ENCODE results near the gene CCDC71.

The CCDC71 gene

DNA sequence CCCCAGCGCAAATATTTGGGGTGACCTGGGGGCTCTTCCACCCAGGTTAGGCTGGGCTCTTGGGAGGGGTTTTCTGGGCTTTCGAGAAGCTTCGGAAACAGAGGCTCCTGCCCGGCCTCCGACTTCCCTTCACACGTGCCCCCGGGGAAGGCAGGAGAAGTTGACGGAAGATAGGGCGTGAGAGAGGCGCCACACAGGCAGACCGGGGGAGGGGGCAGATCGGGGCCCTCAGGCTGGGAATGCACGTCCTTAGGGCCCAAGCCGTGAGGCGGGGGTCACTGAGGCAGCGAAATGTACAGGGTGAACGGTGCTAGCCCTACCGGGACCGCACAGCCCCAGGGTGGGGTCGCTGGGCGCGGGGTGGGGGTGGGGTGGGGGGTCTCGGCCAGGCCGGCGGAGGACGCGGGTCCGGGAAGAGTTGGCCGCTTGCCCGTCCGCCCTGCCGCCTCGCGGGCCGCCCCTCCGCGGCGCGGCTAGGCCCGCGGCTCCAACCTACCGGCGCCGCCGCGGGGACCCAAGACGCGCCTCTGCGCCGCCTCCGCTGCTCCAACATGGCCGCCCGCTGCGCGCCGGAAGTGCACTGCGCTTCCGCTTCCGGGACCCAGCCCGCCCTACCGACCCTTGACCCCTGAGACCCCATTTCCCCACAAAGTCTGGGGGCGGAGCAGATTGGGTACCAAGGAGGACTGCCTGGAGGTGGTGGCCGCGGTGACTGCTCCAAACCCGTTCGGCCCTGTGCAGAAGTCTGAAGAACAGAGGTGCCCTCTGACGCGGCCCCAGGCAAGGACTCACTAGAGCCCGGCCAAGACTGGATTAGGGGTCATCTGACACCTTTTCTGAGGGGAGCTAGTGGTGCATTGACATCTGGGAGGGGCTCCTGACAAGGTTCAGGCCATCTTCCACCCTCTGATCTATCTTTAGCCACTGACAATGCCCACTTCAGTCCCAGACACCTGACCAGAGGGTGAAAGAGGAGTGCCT is at the start of gene CCDC71:
Gene CCDC71, minus strand, starts transcription at position 561 of the 981 bp plus-strand sequence. CDS start 2,123 bp downstream, outside the sequence.
- Histone ChIP-seq H3K27ac (ENCODE audit: low read depth, low read length) (peak within 1 kb of the TSS; percentile 69), H3K4me3 (ENCODE audit: low read depth, low read length) (peak within 1 kb of the TSS; percentile 84), H3K9ac (ENCODE audit: low read depth, low read length) (peak within 1 kb of the TSS; percentile 84), H3K36me3 (ENCODE audit: control insufficient read depth, insufficient read depth, low read length) (peaks cover 22% of the 10 kb centered on the region), H3K27me3 (ENCODE audit: control insufficient read depth, insufficient read depth, low read length) (no peaks in the 10 kb centered on the region), H3K4me1 (ENCODE audit: control insufficient read depth, insufficient read depth, low read length) (peaks cover 13% of the 10 kb centered on the region), H3K9me3 (ENCODE audit: control insufficient read depth, insufficient read depth, low read length) (no peaks in the 10 kb centered on the region)

DNA sequence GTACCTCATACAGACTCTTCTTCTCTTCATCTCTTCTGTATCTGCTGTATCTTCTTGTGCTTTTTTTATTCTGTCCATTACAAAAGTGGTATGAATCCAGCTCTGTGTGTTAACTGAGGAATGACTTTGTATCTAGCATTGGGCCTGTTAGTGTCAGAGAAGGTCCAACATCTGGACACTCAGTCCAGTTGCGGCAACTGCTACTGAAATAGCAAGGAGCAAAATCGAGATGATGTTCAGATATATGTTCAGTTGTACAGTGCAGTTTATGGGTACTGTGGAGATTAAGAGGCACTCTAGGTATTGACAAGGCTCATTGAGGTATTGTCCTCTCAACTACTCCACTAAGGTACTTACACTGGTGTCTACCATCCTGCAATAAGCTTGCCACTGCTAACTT is 47.9 kb upstream of the CCDC71 start:
- no peaks in the 10 kb centered on the region for H3K27me3 ChIP-seq (ENCODE audit: control insufficient read depth, insufficient read depth, low read length)
- H3K27ac ChIP-seq (ENCODE audit: low read depth, low read length) = no peak overlapping the region
- H3K36me3 ChIP-seq (ENCODE audit: control insufficient read depth, insufficient read depth, low read length) = no peaks in the 10 kb centered on the region
- H3K4me1 ChIP-seq (ENCODE audit: control insufficient read depth, insufficient read depth, low read length) = no peaks in the 10 kb centered on the region
- H3K9ac ChIP-seq (ENCODE audit: low read depth, low read length) = no peak overlapping the region
- no peak overlapping the region for H3K4me3 ChIP-seq (ENCODE audit: low read depth, low read length)
- peaks cover 12% of the 10 kb centered on the region for H3K9me3 ChIP-seq (ENCODE audit: control insufficient read depth, insufficient read depth, low read length)

DNA sequence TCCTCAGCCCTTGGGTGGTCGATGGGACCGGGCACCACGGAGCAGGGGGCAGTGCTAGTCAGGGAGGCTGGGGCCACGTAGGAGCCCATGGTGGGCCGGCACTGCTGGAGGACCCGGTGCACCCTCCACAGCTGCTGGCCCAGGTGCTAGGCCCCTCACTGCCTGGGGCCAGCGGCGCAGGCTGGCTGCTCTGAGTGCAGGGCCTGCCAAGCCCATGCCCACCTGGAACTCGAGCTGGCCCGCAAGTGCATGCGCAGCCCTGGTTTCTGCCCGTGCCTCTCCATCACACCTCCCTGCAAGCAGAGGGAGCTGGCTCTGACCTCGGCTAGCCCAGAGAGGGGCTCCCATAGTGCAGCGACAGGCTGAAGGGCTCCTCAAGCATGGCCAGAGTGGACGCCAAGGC is 47.4 kb upstream of the CCDC71 start:
- Histone ChIP-seq H3K4me1 (ENCODE audit: control insufficient read depth, insufficient read depth, low read length) (no peaks in the 10 kb centered on the region), H3K27ac (ENCODE audit: low read depth, low read length) (no peak overlapping the region), H3K36me3 (ENCODE audit: control insufficient read depth, insufficient read depth, low read length) (no peaks in the 10 kb centered on the region), H3K4me3 (ENCODE audit: low read depth, low read length) (no peak overlapping the region), H3K9ac (ENCODE audit: low read depth, low read length) (no peak overlapping the region), H3K9me3 (ENCODE audit: control insufficient read depth, insufficient read depth, low read length) (peaks cover 11% of the 10 kb centered on the region), H3K27me3 (ENCODE audit: control insufficient read depth, insufficient read depth, low read length) (no peaks in the 10 kb centered on the region)

DNA sequence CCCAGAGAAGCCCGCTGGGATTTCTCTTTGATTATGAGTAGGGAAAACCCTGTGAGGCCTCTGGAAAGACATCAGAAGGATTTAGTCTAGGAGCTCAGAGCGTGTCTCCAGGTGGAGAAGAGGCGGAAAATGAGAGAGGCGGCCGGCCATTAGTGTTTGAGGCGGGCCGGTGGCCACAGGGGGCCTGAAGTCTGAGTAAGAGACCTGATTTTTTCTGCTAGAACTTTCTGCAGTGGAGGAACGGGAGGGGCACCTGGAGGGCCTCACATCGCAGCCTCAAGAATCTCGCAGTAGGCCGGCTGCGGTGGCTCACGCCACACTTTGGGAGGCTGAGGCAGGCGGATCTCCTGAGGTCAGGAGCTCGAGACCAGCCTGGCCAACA is 33.8 kb upstream of the CCDC71 start:
- H3K4me3 ChIP-seq (ENCODE audit: low read depth, low read length) = no peak overlapping the region
- no peak overlapping the region for H3K27ac ChIP-seq (ENCODE audit: low read depth, low read length)
- H3K36me3 ChIP-seq (ENCODE audit: control insufficient read depth, insufficient read depth, low read length) = no peaks in the 10 kb centered on the region

GRCh38 chr3:49199239-49199899 is 33.2 kb upstream of the CCDC71 start:
- H3K9ac ChIP-seq (ENCODE audit: low read depth, low read length) = no peak overlapping the region
- no peak overlapping the region for H3K27ac ChIP-seq (ENCODE audit: low read depth, low read length)
- no peak overlapping the region for H3K4me3 ChIP-seq (ENCODE audit: low read depth, low read length)
- H3K9me3 ChIP-seq (ENCODE audit: control insufficient read depth, insufficient read depth, low read length) = no peaks in the 10 kb centered on the region
- H3K36me3 ChIP-seq (ENCODE audit: control insufficient read depth, insufficient read depth, low read length) = no peaks in the 10 kb centered on the region
- no peaks in the 10 kb centered on the region for H3K27me3 ChIP-seq (ENCODE audit: control insufficient read depth, insufficient read depth, low read length)
- H3K4me1 ChIP-seq (ENCODE audit: control insufficient read depth, insufficient read depth, low read length) = no peaks in the 10 kb centered on the region

More for the DNA sequence above, 33.8 kb upstream of the CCDC71 start:
- Histone ChIP-seq H3K9me3 (ENCODE audit: control insufficient read depth, insufficient read depth, low read length) (no peaks in the 10 kb centered on the region), H3K4me1 (ENCODE audit: control insufficient read depth, insufficient read depth, low read length) (no peaks in the 10 kb centered on the region), H3K9ac (ENCODE audit: low read depth, low read length) (no peak overlapping the region), H3K27me3 (ENCODE audit: control insufficient read depth, insufficient read depth, low read length) (no peaks in the 10 kb centered on the region)

DNA sequence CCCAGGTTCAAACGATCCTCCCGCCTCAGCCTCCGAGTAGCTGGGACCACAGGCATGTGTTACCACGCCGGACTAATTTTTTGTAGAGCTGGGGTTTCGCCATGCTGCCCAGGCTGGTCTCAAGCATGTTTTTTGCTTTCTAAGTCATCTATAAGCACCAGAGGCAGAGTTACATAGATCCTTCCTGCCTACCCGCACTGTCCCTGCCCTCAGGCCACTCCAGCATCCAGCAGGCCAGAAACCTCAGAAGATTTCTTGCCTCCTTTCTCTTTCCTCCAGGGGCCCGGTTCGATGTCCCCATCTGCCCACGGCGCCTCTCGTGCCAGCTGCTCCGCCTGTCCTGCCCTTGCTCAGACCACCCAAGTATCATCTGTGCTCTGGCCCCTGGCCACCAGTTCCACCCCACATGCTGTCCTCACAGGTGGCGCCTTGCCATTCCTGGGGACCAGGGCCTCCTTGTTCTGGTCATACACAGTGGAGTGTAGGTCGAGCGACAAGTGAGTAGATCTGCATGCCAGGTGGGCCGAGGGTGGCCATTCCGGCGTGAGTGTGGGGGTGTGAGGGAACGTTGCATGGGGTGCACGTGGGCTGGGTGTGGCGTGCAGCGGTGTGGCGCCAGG is 32.6 kb upstream of the CCDC71 start:
- Histone ChIP-seq H3K27ac (ENCODE audit: low read depth, low read length) (no peak overlapping the region), H3K9me3 (ENCODE audit: control insufficient read depth, insufficient read depth, low read length) (no peaks in the 10 kb centered on the region), H3K4me1 (ENCODE audit: control insufficient read depth, insufficient read depth, low read length) (no peaks in the 10 kb centered on the region), H3K4me3 (ENCODE audit: low read depth, low read length) (no peak overlapping the region), H3K9ac (ENCODE audit: low read depth, low read length) (no peak overlapping the region), H3K27me3 (ENCODE audit: control insufficient read depth, insufficient read depth, low read length) (no peaks in the 10 kb centered on the region), H3K36me3 (ENCODE audit: control insufficient read depth, insufficient read depth, low read length) (no peaks in the 10 kb centered on the region)

- no peaks in the 10 kb centered on the region for H3K27me3 ChIP-seq (ENCODE audit: control insufficient read depth, insufficient read depth, low read length)
- no peak overlapping the region for H3K27ac ChIP-seq (ENCODE audit: low read depth, low read length)
- H3K4me3 ChIP-seq (ENCODE audit: low read depth, low read length) = no peak overlapping the region
- no peaks in the 10 kb centered on the region for H3K9me3 ChIP-seq (ENCODE audit: control insufficient read depth, insufficient read depth, low read length)
- H3K4me1 ChIP-seq (ENCODE audit: control insufficient read depth, insufficient read depth, low read length) = no peaks in the 10 kb centered on the region
- H3K36me3 ChIP-seq (ENCODE audit: control insufficient read depth, insufficient read depth, low read length) = no peaks in the 10 kb centered on the region
- no peak overlapping the region for H3K9ac ChIP-seq (ENCODE audit: low read depth, low read length)
Observed at GRCh38 chr3:49198161-49198560, 32.0 kb upstream of the CCDC71 start.

DNA sequence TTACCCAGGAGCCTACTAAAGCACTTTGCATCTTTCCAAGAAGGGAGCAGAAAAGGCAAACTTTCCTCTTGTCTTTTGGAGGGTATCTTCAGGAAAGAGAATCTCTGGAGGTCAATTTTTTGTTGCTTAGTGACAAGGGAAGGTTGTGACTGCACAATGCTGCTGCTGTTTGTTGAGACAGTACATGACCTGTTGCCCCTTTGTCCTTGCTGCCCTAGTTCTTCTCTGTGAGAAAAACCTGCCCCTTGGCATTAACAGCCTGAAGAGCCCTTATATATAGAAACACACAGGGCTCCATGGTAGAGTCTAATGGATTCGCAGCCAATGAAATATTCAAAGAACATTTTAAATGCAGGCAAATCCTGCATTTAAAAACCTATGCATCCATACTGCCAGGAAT is 25.6 kb upstream of the CCDC71 start:
- no peak overlapping the region for H3K9ac ChIP-seq (ENCODE audit: low read depth, low read length)
- H3K4me1 ChIP-seq (ENCODE audit: control insufficient read depth, insufficient read depth, low read length) = no peaks in the 10 kb centered on the region

DNA sequence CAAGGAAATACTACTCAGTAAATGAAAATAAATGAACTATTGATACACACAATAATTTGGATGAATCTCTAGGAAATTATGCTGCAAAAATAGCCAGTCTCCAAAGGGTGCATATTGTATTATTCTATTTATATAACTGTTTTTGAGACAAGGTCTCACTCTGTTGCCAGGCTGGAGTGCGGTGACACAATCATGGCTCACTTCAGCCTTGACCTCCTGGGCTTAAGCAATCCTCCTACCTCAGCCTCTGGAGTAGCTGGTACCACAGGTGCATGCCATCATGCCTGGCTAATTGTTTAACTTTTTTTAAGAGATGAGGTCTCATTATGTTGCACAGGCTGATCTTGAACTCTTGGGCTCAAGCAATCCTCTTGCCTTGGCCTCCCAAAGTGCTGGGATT is 17.7 kb upstream of the CCDC71 start:
- Histone ChIP-seq H3K9me3 (ENCODE audit: control insufficient read depth, insufficient read depth, low read length) (0 out of 2 replicates have a peak, but pooled peaks cover 2% of the 10 kb centered on the region), H3K27ac (ENCODE audit: low read depth, low read length) (no peak overlapping the region), H3K36me3 (ENCODE audit: control insufficient read depth, insufficient read depth, low read length) (no peaks in the 10 kb centered on the region), H3K9ac (ENCODE audit: low read depth, low read length) (no peak overlapping the region), H3K4me3 (ENCODE audit: low read depth, low read length) (no peak overlapping the region), H3K4me1 (ENCODE audit: control insufficient read depth, insufficient read depth, low read length) (no peaks in the 10 kb centered on the region), H3K27me3 (ENCODE audit: control insufficient read depth, insufficient read depth, low read length) (no peaks in the 10 kb centered on the region)

More for the DNA sequence above, 25.6 kb upstream of the CCDC71 start:
- no peaks in the 10 kb centered on the region for H3K36me3 ChIP-seq (ENCODE audit: control insufficient read depth, insufficient read depth, low read length)
- H3K9me3 ChIP-seq (ENCODE audit: control insufficient read depth, insufficient read depth, low read length) = no peaks in the 10 kb centered on the region
- H3K27ac ChIP-seq (ENCODE audit: low read depth, low read length) = no peak overlapping the region
- H3K27me3 ChIP-seq (ENCODE audit: control insufficient read depth, insufficient read depth, low read length) = no peaks in the 10 kb centered on the region
- H3K4me3 ChIP-seq (ENCODE audit: low read depth, low read length) = no peak overlapping the region

DNA sequence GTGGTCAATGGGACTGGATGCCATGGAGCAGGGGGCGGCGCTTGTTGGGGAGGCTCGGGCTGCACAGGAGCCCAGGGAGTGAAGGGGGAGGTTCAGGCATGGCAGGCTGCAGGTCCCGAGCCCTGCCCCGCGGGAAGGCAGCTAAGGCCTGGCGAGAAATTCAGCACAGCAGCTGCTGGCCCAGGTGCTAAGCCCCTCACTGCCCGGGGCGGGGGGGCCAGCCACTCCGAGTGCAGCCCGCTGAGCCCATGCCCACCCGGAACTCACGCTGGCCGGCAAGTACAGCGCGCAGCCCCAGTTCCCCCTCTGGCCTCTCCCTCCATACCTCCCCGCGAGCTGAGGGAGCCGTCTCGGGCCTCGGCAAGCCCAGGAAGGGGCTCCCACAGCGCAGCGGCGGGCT is 16.6 kb upstream of the CCDC71 start:
- H3K9ac ChIP-seq (ENCODE audit: low read depth, low read length) = no peak overlapping the region
- 0 out of 2 replicates have a peak, but pooled peaks cover 2% of the 10 kb centered on the region for H3K9me3 ChIP-seq (ENCODE audit: control insufficient read depth, insufficient read depth, low read length)
- no peak overlapping the region for H3K27ac ChIP-seq (ENCODE audit: low read depth, low read length)
- H3K4me3 ChIP-seq (ENCODE audit: low read depth, low read length) = no peak overlapping the region
- H3K4me1 ChIP-seq (ENCODE audit: control insufficient read depth, insufficient read depth, low read length) = no peaks in the 10 kb centered on the region
- H3K36me3 ChIP-seq (ENCODE audit: control insufficient read depth, insufficient read depth, low read length) = no peaks in the 10 kb centered on the region
- no peaks in the 10 kb centered on the region for H3K27me3 ChIP-seq (ENCODE audit: control insufficient read depth, insufficient read depth, low read length)

Data from HUES48 (cell line).